Activated CD4-positive, alpha-beta T cell treated with anti-CD3 and anti-CD28 coated beads, Interleukin-2, amount 10 ng/mL, durations not matched to agents 7 days and 5 days (primary cell): ENCODE results near the gene CLDN6. TPM values are rescaled to one million over a fixed set of nuclear protein-coding genes. Genes with fewer than 3 reads are reported as not detected.

Experiments used
- CTCF ChIA-PET: fragments of 350-600 bp; sonication (Branson Sonifier 250); formaldehyde crosslinking; loops from one replicate; lab custom pipeline; 2021; ENCODE audit warnings: antibody characterized with exemption; lab: Charles Lee
- POLR2A ChIA-PET: fragments of 350-600 bp; sonication (Branson Sonifier 250); formaldehyde crosslinking; loops from one replicate; lab custom pipeline; 2021; ENCODE audit warnings: antibody characterized with exemption; lab: Charles Lee
- DNase-seq: peaks from one replicate; pipeline ENCODE4 v3.0.0-alpha.2; 2020
- H3K27ac Mint-ChIP-seq: one replicate; pipeline ENCODE4 v1.8.0; 2021; ENCODE audit warnings: mild to moderate bottlenecking, moderate library complexity, mixed read lengths
- H3K27me3 Mint-ChIP-seq: one replicate; pipeline ENCODE4 v1.8.0; 2021; ENCODE audit warnings: mixed read lengths
- H3K36me3 Mint-ChIP-seq: one replicate; pipeline ENCODE4 v1.8.0; 2021; ENCODE audit warnings: low read depth, mixed read lengths
- H3K4me1 Mint-ChIP-seq: one replicate; pipeline ENCODE4 v1.8.0; 2021; ENCODE audit warnings: mixed read lengths
- H3K4me3 Mint-ChIP-seq: one replicate; pipeline ENCODE4 v1.8.0; 2021; ENCODE audit warnings: mild to moderate bottlenecking, moderate library complexity, mixed read lengths
- H3K9me3 Mint-ChIP-seq: one replicate; pipeline ENCODE4 v1.8.0; 2021; ENCODE audit warnings: mixed read lengths
- total RNA-seq, 2 experiments: library from RNA; stranded (reverse); gene quantifications; one replicate each; pipeline ENCODE4 v1.2.3, GENCODE V29; 2021

Gene CLDN6
- total RNA-seq, 2 experiments from 2014 or later, result not detected

DNA sequence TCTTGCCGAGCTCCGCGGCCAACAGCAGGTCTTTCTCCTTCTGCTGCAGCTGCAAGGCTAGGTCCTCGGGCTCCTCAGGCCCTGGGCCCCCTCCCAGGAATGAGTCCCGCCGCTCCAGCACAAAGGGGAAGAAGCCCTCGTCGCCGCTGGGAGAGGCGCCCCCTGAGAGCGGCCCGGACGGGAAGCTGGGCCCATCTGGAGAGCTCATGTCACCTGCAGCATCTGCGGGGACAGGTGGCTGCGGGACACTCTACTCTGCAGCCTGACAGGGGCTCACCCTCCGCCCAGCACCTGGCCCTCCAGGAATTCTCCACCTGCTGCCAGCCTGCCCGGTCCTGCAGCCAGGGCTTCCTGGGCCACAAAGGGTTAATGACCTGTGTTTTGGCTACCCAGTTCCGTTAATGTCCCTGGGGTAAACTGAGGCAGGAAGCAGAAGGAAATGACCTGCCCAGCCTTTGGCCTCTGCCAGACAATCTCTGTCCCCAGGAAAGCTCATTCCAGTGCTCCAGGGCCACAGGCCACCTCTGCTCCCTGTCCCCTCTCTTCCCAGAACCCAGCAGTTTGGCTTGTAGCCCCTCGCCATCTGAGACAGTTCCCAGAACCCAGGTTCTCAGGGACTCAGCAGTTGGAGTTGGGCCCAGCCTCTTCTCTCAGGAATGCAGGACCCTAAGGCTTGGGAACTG, 17.4 kb upstream of the CLDN6 start:
- Mint-ChIP-seq H3K4me3 (no peak overlapping the region), H3K36me3 (peaks cover 2% of the 10 kb centered on the region), H3K27ac (no peak overlapping the region), H3K4me1 (peaks cover 16% of the 10 kb centered on the region), H3K27me3 (peaks cover 76% of the 10 kb centered on the region), H3K9me3 (no peaks in the 10 kb centered on the region)
- ChIA-PET CTCF (interaction anchor here (0.6 to 9.5 kb wide), 6 partner anchors 8 to 94 kb away, joined by 3 to 90 read pairs (median 5); partner anchors contain the start of genes CLDN6, HCFC1R1, IL32 and THOC6), POLR2A (no interaction called here)
- no peak for DNase-seq

DNA sequence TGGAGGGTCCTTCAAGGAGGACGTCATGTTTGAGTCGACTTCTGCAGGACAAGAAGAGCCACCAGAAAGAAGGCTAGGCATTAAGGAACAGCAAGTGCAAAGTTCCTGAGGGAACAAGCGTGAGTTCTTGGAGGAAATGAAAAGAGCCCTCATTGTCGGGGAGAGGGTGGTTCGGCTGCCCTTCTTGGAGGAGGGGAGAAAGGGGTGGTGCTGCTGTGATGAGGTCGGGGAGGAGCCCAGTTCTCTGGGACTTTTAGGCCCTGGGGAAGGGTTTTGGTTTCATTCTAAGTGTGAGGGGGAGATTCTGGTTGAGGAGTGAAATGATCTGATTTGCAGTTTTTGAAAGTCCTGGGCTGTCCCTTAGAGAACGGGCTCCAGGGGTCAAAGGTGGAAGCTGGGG, 14.6 kb upstream of the CLDN6 start:
- ChIA-PET CTCF (interaction anchor here (0.9 to 9.5 kb wide), 11 partner anchors 9 to 115 kb away, joined by 3 to 119 read pairs (median 7); partner anchors contain the start of genes CLDN6, HCFC1R1, IL32 and MMP25), POLR2A (interaction anchor here (0.7 kb wide), 1 partner anchor 254 kb away, joined by 3 read pairs; no protein-coding TSS in a partner anchor)
- Mint-ChIP-seq H3K27me3 (peaks cover 66% of the 10 kb centered on the region), H3K4me1 (peaks cover 34% of the 10 kb centered on the region), H3K9me3 (no peaks in the 10 kb centered on the region), H3K4me3 (no peak overlapping the region), H3K36me3 (peaks cover 2% of the 10 kb centered on the region), H3K27ac (no peak overlapping the region)
- no peak for DNase-seq

DNA sequence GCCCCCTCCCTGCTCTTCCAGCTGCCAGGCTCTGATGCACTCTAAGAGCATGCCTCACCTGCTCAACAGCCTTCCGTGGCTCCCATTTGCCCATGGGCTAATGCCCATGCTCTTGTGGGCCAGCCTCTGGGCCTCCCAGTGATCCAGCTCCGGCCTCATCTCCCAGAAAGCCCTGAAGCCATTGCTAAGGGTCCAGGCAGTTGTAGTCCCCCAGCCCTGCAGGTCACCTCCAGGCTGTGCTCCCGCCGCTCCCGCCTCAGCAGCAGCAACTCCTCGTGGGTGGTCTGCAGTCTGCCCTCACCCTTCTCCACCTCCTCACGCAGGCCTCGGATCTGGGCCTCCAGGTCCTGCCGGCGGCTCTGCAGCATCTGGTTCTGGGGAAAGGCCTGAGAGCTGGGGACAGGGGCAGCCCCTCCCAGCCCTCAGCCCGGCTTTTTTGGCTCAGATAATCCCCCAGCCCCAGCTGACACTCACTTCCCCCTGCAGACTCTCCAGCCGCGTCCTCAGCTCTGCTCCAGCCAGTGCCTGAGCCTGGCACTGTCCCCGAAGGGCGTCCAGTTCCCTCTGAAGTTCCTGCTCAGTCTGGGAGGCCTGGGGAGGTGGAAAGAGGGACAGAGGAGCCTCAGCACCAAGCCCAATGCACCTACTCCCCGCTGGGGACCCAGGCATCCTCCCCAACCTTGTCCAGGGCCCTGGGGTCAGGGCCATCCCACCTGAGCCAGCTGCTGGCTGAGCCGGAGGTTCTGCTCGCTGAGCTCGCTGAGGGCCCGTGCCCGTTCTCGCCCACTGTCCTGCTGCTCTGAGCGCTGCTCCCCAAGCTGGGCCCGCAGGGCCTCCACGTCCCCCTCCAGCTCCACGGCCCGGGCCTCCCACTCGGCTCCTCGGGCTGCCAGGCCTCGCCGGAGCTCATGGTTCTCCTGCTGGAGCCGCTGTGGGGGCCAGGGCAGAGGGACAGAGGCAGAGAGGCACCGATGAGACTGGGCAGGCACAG, 12.5 kb upstream of the CLDN6 start:
- peaks cover 33% of the 10 kb centered on the region for H3K4me1 Mint-ChIP-seq
- H3K9me3 Mint-ChIP-seq, result no peaks in the 10 kb centered on the region
- no peak for DNase-seq
- H3K4me3 Mint-ChIP-seq, result peak overlapping the region; percentile 60
- H3K27ac Mint-ChIP-seq, result no peak overlapping the region
- POLR2A ChIA-PET, result interaction anchor here (0.6 to 0.9 kb wide), 2 partner anchors 18 to 548 kb away, joined by 3 to 5 read pairs; no protein-coding TSS in a partner anchor
- H3K36me3 Mint-ChIP-seq, result peaks cover 16% of the 10 kb centered on the region
- CTCF ChIA-PET, result interaction anchor here (0.6 to 9.5 kb wide), 15 partner anchors 9 to 589 kb away, joined by 3 to 119 read pairs (median 5); partner anchors contain the start of genes CLDN6, HCFC1R1, IL32 and MMP25
- peaks cover 54% of the 10 kb centered on the region for H3K27me3 Mint-ChIP-seq

DNA sequence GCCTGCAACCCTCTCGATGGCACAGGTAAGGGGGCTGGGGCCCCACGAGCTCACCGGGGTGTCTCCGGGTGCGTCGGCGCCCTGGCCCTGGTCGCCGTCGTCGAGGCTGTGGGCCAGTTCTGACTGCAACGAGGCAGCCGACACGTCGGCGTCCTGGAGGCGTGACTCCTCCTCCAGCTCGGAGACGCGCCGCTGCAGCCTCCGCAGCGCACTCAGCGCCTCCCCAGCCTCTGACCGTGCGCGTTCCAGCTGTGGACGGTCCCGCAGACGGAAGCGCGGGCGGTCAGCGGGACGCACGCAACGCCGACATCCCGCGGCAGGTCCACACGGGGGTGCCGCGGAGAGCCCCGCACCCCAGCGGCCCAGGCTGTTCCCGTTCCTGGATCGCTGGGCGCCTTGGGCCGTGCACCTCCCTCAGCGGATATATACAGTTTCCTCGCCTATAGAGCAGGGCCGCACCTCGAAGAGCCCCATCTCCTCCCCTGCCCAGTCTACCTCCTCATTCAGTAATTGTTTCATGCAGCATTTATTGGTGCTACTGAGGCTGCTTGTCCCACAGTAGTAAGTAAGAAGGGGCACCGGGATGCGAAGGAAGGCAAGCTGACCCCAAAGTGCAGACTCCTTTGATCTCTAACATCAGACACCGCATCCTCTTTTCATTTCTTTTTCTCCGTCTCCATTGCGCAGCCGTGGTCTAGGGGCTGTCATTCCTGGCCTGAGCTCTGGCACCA, 11.7 kb upstream of the CLDN6 start:
- peak overlapping the region; percentile 60 for H3K4me3 Mint-ChIP-seq
- DNase-seq, result peak; percentile 58
- peaks cover 39% of the 10 kb centered on the region for H3K4me1 Mint-ChIP-seq
- POLR2A ChIA-PET, result interaction anchor here (0.6 to 1.1 kb wide), 3 partner anchors 10 to 48 kb away, joined by 3 read pairs; no protein-coding TSS in a partner anchor
- H3K27ac Mint-ChIP-seq, result no peak overlapping the region
- no peaks in the 10 kb centered on the region for H3K9me3 Mint-ChIP-seq
- CTCF ChIA-PET, result interaction anchor here (0.6 to 9.5 kb wide), 11 partner anchors 8 to 590 kb away, joined by 3 to 119 read pairs (median 16); partner anchors contain the start of genes CLDN6, HCFC1R1, IL32 and MMP25
- H3K36me3 Mint-ChIP-seq, result peaks cover 19% of the 10 kb centered on the region
- peaks cover 45% of the 10 kb centered on the region for H3K27me3 Mint-ChIP-seq

DNA sequence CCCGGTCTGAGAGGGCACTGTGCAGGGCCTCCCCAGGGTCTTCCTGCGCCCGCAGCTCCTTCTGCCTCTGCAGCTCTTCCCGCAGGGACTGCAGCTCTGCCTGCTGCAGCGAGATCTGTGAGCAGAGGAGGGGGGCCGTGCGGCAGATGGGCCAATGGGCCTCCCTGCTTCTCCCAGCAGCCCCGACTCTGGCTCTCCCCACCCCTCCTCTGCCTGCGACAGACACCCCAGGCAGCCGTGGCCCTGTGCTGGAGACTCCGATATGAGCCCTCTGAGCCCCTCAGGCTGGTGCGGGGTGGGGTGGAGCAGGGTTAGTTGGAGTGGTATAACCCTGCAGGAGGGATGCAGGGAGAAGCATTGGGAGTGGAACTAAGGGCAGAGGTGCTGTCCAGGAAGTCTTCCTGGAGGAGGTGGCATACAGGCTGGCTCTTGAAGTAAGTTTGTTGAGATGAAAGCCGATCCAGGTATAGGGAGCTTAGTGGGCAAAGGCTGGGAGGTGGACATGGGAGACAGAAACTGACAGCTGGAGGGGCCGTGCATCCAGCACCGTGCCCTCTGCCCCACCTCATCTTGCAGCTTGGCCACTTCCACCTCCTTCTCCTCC, 10.8 kb upstream of the CLDN6 start:
- peaks cover 37% of the 10 kb centered on the region for H3K27me3 Mint-ChIP-seq
- no peaks in the 10 kb centered on the region for H3K9me3 Mint-ChIP-seq
- peaks cover 43% of the 10 kb centered on the region for H3K4me1 Mint-ChIP-seq
- ChIA-PET POLR2A (interaction anchor here (0.6 to 1.1 kb wide), 3 partner anchors 9 to 19 kb away, joined by 3 read pairs; partner anchors contain the start of gene TNFRSF12A), CTCF (interaction anchor here (0.5 to 9.5 kb wide), 34 partner anchors 7 to 481 kb away, joined by 3 to 119 read pairs (median 5); partner anchors contain the start of genes CLDN6, HCFC1R1, IL32 and MMP25)
- H3K36me3 Mint-ChIP-seq, result peaks cover 20% of the 10 kb centered on the region
- H3K4me3 Mint-ChIP-seq, result peak overlapping the region; percentile 60
- DNase-seq, result no peak
- no peak overlapping the region for H3K27ac Mint-ChIP-seq

DNA sequence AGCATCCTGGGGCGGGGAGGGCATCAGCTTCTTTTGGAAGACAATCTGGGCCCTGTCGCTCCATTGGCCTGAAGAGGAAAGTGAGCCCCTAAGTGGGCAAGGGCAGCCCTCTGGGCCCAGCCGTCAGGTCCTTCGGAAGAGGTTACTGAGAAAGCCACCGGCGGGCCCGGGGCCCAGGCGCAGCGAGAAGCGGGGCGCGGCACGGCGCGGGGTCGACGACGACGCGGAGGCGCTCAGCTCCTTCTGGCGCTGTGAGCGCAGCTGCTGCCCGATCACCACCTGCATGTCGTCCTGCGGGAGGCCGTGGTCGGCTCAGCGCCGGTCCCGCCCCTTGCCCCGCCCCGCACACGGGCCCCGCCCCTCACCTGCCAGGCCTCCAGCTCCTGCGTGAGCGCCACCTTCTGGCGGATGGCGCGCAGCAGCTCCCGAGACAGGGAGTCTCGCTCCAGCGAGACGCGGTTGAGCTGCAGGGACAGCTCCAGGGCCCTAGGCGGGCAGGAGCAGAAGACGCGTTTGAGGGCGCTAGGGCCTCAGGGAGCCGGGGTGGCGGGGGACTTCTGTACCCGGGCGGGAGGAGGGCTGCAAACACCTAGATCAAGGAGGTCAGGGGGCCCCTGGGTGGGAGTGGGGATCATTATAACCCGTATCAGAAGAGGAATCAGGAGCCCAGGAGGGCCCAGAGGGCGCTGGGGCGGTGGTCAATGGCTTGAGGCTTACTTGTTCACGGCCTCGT, 10.2 kb upstream of the CLDN6 start:
- peak overlapping the region; percentile 78 for H3K27ac Mint-ChIP-seq
- H3K4me1 Mint-ChIP-seq, result peaks cover 48% of the 10 kb centered on the region
- POLR2A ChIA-PET, result interaction anchor here (0.5 to 0.9 kb wide), 2 partner anchors 8 to 89 kb away, joined by 3 read pairs; partner anchors contain the start of gene TNFRSF12A
- peak overlapping the region; percentile 38 for H3K4me3 Mint-ChIP-seq
- peak; percentile 88 for DNase-seq
- peaks cover 30% of the 10 kb centered on the region for H3K27me3 Mint-ChIP-seq
- H3K36me3 Mint-ChIP-seq, result peaks cover 19% of the 10 kb centered on the region
- CTCF ChIA-PET, result interaction anchor here (0.5 to 9.5 kb wide), 39 partner anchors 7 to 482 kb away, joined by 3 to 119 read pairs (median 4); partner anchors contain the start of genes BICDL2, CLDN6, HCFC1R1 and IL32
- H3K9me3 Mint-ChIP-seq, result no peaks in the 10 kb centered on the region

DNA sequence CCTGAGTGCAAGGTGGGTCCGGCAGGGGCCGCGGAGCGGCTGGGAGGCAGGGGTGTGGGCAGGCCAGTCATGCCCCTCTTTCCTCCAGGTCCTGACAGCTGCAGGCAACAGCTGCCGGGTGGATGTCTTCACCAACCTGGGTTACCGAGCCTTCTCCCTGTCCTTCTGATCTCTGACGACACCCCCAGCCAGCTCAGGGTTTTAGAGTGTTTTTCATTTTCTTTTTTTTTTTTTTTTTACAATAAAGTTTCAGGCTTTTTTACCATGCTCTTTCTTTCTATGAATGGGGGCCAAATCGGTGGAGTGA, 9.5 kb upstream of the CLDN6 start:
- POLR2A ChIA-PET, result no interaction called here
- CTCF ChIA-PET, result interaction anchor here (0.7 to 9.5 kb wide), 28 partner anchors 6 to 483 kb away, joined by 3 to 119 read pairs (median 5); partner anchors contain the start of genes BICDL2, CLDN6, HCFC1R1 and IL32

DNA sequence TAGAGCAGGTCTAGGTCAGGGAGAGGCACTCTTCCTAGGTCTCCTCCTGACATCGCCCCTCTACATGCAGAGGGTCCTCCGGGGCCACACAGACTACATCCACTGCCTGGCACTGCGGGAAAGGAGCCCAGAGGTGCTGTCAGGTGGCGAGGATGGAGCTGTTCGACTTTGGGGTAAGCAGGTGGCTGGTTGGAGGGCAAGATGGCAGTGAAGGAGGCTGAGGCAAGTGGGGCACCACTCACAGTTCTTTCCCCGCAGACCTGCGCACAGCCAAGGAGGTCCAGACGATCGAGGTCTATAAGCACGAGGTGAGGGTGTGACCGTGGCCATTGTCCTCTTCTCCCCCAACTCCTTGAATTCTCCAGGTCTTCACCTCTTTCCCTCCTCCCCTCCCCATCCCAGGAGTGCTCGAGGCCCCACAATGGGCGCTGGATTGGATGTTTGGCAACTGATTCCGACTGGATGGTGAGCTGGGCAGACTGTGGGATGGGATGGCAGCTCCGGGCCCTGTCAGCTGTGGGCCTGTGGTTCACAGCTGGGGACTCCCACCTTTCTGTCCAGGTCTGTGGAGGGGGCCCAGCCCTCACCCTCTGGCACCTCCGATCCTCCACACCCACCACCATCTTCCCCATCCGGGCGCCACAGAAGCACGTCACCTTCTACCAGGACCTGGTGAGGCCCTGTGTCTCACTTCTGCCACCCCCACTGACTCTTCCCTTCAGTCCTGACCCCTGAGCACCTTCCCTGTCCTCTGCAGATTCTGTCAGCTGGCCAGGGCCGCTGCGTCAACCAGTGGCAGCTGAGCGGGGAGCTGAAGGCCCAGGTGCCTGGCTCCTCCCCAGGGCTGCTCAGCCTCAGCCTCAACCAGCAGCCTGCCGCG, 8.9 kb upstream of the CLDN6 start:
- Mint-ChIP-seq H3K36me3 (peaks cover 19% of the 10 kb centered on the region), H3K27ac (no peak overlapping the region), H3K4me3 (no peak overlapping the region), H3K4me1 (peaks cover 55% of the 10 kb centered on the region), H3K9me3 (no peaks in the 10 kb centered on the region), H3K27me3 (peaks cover 17% of the 10 kb centered on the region)
- ChIA-PET POLR2A (no interaction called here), CTCF (interaction anchor here (0.7 to 9.5 kb wide), 17 partner anchors 5 to 483 kb away, joined by 3 to 119 read pairs (median 8); partner anchors contain the start of genes BICDL2, CLDN6, HCFC1R1 and MMP25)
- DNase-seq, result no peak

More for the DNA sequence above, 9.5 kb upstream of the CLDN6 start:
- Mint-ChIP-seq H3K4me3 (no peak overlapping the region), H3K27me3 (peaks cover 23% of the 10 kb centered on the region), H3K36me3 (peaks cover 19% of the 10 kb centered on the region), H3K4me1 (peaks cover 52% of the 10 kb centered on the region), H3K27ac (no peak overlapping the region), H3K9me3 (no peaks in the 10 kb centered on the region)
- DNase-seq, result no peak

DNA sequence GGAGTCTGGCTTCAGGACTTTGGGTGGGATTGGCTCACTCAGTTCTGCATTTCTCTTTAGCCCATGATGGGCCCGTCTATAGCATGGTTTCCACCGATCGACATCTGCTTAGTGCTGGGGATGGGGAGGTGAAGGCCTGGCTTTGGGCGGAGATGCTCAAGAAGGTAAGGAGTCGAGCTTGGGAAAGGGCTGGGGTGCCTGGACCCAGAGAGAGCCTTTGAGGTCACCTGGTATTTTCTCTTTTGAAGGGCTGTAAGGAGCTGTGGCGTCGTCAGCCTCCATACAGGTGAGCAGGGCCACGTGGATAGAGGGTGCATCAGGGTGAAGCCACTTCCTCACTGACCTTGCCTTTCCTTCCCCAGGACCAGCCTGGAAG, 8.0 kb upstream of the CLDN6 start:
- no peaks in the 10 kb centered on the region for H3K9me3 Mint-ChIP-seq
- H3K4me3 Mint-ChIP-seq, result no peak overlapping the region
- CTCF ChIA-PET, result interaction anchor here (1.3 to 8.9 kb wide), 4 partner anchors 16 to 124 kb away, joined by 4 to 119 read pairs (median 42); partner anchors contain the start of gene MMP25
- peaks cover 19% of the 10 kb centered on the region for H3K36me3 Mint-ChIP-seq
- H3K27ac Mint-ChIP-seq, result no peak overlapping the region
- POLR2A ChIA-PET, result no interaction called here
- peaks cover 61% of the 10 kb centered on the region for H3K4me1 Mint-ChIP-seq
- no peak for DNase-seq
- peaks cover 14% of the 10 kb centered on the region for H3K27me3 Mint-ChIP-seq
